OCI-LY7 (cell line): ENCODE measurements around the gene TBC1D10A. TPM values are rescaled to one million over a fixed set of nuclear protein-coding genes. Genes with fewer than 3 reads are reported as not detected.

Source experiments
- BruUV-seq: library from RNA; stranded (reverse); fragments of 400-500 nt; replicated peaks from 2 replicates; lab custom pipeline; 2021; lab: Mats Ljungman, UMichigan
- CTCF ChIA-PET: fragments of 300-600 bp; sonication (Branson Sonifier 250); formaldehyde crosslinking; loops from one replicate; lab custom pipeline; 2022; ENCODE audit warnings: antibody characterized with exemption; ENCODE audit not compliant: unreplicated experiment; lab: Charles Lee
- POLR2A ChIA-PET: fragments of 300-600 bp; sonication (Branson Sonifier 250); formaldehyde crosslinking; loops from one replicate; lab custom pipeline; 2022; ENCODE audit warnings: antibody characterized with exemption; lab: Charles Lee
- DNase-seq: peaks from one replicate; pipeline ENCODE4 v3.0.0-alpha.2; 2015; ENCODE audit warnings: low spot score
- H2AFZ ChIP-seq: fragments of 200-600 bp; sonication (generic), shearing (Covaris generic); 2 replicates; pipeline ENCODE4 v1.6.1; 2014; ENCODE audit warnings: mild to moderate bottlenecking, antibody characterized with exemption, low read length, moderate library complexity
- H3K27ac ChIP-seq: fragments of 200-600 bp; sonication (generic); 2 replicates; pipeline ENCODE4 v1.5.1; 2014; ENCODE audit warnings: mixed run types, low read depth, mild to moderate bottlenecking, moderate library complexity, low read length, inconsistent platforms; ENCODE audit not compliant: poor library complexity, severe bottlenecking
- H3K36me3 ChIP-seq: fragments of 200-600 bp; sonication (generic); 2 replicates; pipeline ENCODE4 v1.6.1; 2014; ENCODE audit warnings: mild to moderate bottlenecking, antibody characterized with exemption, low read length, moderate library complexity, mixed read lengths; ENCODE audit not compliant: insufficient read depth
- H3K4me1 ChIP-seq: fragments of 200-600 bp; sonication (generic); 2 replicates; pipeline ENCODE4 v1.5.1; 2014; ENCODE audit warnings: mild to moderate bottlenecking, low read length; ENCODE audit not compliant: insufficient read depth, poor library complexity, severe bottlenecking
- H3K4me2 ChIP-seq: fragments of 200-600 bp; sonication (generic); 2 replicates; pipeline ENCODE4 v1.6.1; 2014; ENCODE audit warnings: mild to moderate bottlenecking, low read length
- H3K4me3 ChIP-seq: fragments of 200-600 bp; sonication (generic); 2 replicates; pipeline ENCODE4 v1.5.1; 2014; ENCODE audit warnings: mild to moderate bottlenecking, low read depth, low read length; ENCODE audit not compliant: poor library complexity, severe bottlenecking
- H3K79me2 ChIP-seq: fragments of 200-600 bp; sonication (generic); 2 replicates; pipeline ENCODE4 v1.6.1; 2016; ENCODE audit warnings: low read depth, mild to moderate bottlenecking, low read length, moderate library complexity, mixed read lengths; ENCODE audit not compliant: insufficient read depth
- H3K9me2 ChIP-seq: fragments of 200-600 bp; sonication (generic); 2 replicates; pipeline ENCODE4 v1.6.1; 2016; ENCODE audit warnings: mild to moderate bottlenecking, low read length, mixed read lengths; ENCODE audit not compliant: insufficient read depth
- H3K9me3 ChIP-seq: fragments of 200-600 bp; sonication (generic); 2 replicates; pipeline ENCODE4 v1.6.1; 2014; ENCODE audit warnings: mild to moderate bottlenecking, mixed run types, low read length, mixed read lengths
- H4K20me1 ChIP-seq: fragments of 200-600 bp; sonication (generic); 2 replicates; pipeline ENCODE4 v1.6.1; 2014; ENCODE audit warnings: mild to moderate bottlenecking, antibody characterized with exemption, low read length, moderate library complexity, mixed read lengths; ENCODE audit not compliant: insufficient read depth
- CTCF ChIP-seq: fragments of 200-600 bp; sonication (generic); conservative IDR thresholded peaks from 2 replicates; pipeline ENCODE4 v1.5.1; 2014; ENCODE audit warnings: mild to moderate bottlenecking, antibody characterized with exemption, low read length, moderate library complexity, mixed read lengths
- EZH2phosphoT487 ChIP-seq: fragments of 200-600 bp; sonication (generic); IDR thresholded peaks from 2 replicates; pipeline ENCODE4 v1.6.1; 2018; ENCODE audit warnings: low read depth, borderline replicate concordance, mild to moderate bottlenecking, mixed run types, antibody characterized with exemption, low read length, moderate library complexity, mixed read lengths
- intact Hi-C: fragments of 100-400 bp; cut with micrococcal nuclease; formaldehyde crosslinking; loops from one replicate; pipeline ENCODE4 v1.10.0; 2022; ENCODE audit not compliant: unreplicated experiment
- total RNA-seq, 2 experiments: library from RNA; depleted of rRNA in 1 of 2; stranded (reverse); fragments of >200 nt in 1 of 2; shearing (Covaris generic) in 1 of 2; gene quantifications; 2 replicates each; pipeline ENCODE4 v1.2.3, GENCODE V29; 2014 to 2022

Gene TBC1D10A
- total RNA-seq, 2 experiments from 2014 or later: 15.1 to 16.2 TPM

- DNase-seq: no peak
- Histone ChIP-seq H3K4me2 (no peak overlapping the region), H3K4me3 (no peak overlapping the region), H3K9me3 (no peaks in the 10 kb centered on the region), H3K9me2 (no peaks in the 10 kb centered on the region), H3K4me1 (peaks cover 11% of the 10 kb centered on the region), H3K36me3 (no peaks in the 10 kb centered on the region), H2AFZ (no peak overlapping the region), H4K20me1 (no peaks in the 10 kb centered on the region), H3K79me2 (no peaks in the 10 kb centered on the region), H3K27ac (no peak overlapping the region)
- TF ChIP-seq EZH2phosphoT487 (no peak), CTCF (no peak)
- ChIA-PET CTCF (no interaction called here), POLR2A (interaction anchor here (1.0 kb wide), 1 partner anchor 11 kb away, joined by 3 read pairs; no protein-coding TSS in a partner anchor)
- no TSS peak for BruUV-seq
- intact Hi-C loops: no loop called here
Measured at GRCh38 chr22:30277547-30278344, 49.0 kb downstream of the TBC1D10A start.

DNA sequence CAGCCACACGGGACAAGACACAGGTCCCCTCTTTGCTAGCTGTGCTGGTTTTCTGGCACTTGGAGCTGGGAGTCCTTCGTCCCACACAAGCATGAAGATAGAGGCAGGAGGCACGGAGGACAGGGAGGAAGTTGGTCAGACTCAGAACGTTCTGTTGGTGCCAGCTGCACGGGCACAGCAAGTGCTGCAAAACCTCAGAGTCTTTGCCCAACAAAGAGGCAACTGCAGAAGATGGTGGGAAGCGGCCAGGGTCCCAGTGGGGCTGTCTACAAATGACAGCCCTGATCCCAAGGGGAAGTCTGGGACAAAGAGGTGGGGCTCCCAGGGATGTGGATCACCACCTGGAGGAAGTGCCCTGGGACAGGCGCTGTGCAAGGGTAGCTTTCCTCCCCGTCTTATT, 50.7 kb downstream of the TBC1D10A start:
- Histone ChIP-seq H3K4me1 (peaks cover 11% of the 10 kb centered on the region), H2AFZ (peak overlapping the region; percentile 65), H3K9me3 (no peaks in the 10 kb centered on the region), H3K27ac (no peak overlapping the region), H4K20me1 (no peaks in the 10 kb centered on the region), H3K36me3 (no peaks in the 10 kb centered on the region), H3K4me2 (peak overlapping the region; percentile 30), H3K9me2 (no peaks in the 10 kb centered on the region), H3K79me2 (no peaks in the 10 kb centered on the region), H3K4me3 (no peak overlapping the region)
- intact Hi-C loops: no loop called here
- BruUV-seq: no TSS peak
- DNase-seq: no peak
- POLR2A ChIA-PET: no interaction called here
- CTCF ChIA-PET: no interaction called here
- no peak for TF ChIP-seq EZH2phosphoT487
- no peak for TF ChIP-seq CTCF

GRCh38 chr22:30275625-30276024, 51.1 kb downstream of the TBC1D10A start:
- no TSS peak for BruUV-seq
- ChIA-PET CTCF (no interaction called here), POLR2A (no interaction called here)
- peak; percentile 37 for DNase-seq
- no peak for TF ChIP-seq CTCF
- TF ChIP-seq EZH2phosphoT487: no peak
- no peak overlapping the region for H3K4me3 ChIP-seq
- H2AFZ ChIP-seq: peak overlapping the region; percentile 65
- peak overlapping the region; percentile 30 for H3K4me2 ChIP-seq
- H3K9me2 ChIP-seq: no peaks in the 10 kb centered on the region
- H3K27ac ChIP-seq: no peak overlapping the region
- peaks cover 11% of the 10 kb centered on the region for H3K4me1 ChIP-seq
- intact Hi-C loops: no loop called here
- no peaks in the 10 kb centered on the region for H3K36me3 ChIP-seq
- no peaks in the 10 kb centered on the region for H3K79me2 ChIP-seq
- no peaks in the 10 kb centered on the region for H3K9me3 ChIP-seq
- no peaks in the 10 kb centered on the region for H4K20me1 ChIP-seq
